NCI-H524 treated with DMSO at 0.1 percent for 48 hours (cell line): ENCODE measurements around the gene SF3B3.

Experiments used
- DNase-seq: peaks from one replicate; lab custom pipeline; 2025; lab: John Stamatoyannopoulos, UW

SF3B3 gene

GRCh38 chr16:70523743-70524398, at the start of gene SF3B3:
TSS of gene SF3B3 (plus strand) at chr16:70523816. CDS start at chr16:70526657, 2,841 bp downstream.
- peak; percentile 83 for DNase-seq

GRCh38 chr16:70474320-70475053, 49.1 kb upstream of the SF3B3 start:
- DNase-seq = no peak

GRCh38 chr16:70475054-70475871, 48.4 kb upstream of the SF3B3 start:
- DNase-seq = no peak

DNA sequence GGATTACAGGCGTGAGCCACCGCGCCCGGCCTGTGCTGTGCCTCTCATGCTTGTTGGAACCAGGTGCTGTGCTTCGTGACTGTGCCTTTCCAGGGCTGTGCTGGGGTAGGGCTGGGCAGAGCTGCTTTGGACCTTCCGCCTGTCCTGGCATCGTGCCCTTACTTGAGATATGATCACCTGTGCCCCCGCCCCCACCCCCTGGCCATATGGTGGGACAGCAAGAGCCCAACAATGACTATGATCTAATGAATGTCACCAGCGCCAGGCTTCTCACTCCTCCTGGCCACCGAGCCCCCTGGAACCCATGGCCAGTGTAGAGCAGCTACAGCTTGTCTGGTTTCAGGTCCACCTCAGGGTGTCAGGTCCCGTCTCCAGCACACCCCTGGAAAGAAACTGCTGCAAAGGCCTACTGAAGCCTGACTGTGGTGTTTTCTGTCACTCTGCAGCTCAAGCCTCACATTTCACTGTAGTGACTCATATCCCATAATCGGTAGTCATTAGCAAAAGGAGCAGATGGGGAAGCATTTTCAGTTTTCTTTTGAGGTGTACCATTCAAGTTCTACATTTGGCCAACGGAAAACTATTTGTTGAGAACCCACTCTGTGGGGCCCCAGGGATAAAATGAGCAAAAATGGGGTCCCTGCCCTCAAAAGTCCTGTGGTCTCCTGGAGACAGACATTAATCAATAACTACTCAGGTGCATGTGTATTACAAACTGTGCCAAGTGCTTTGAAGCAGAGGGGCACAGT, 47.2 kb upstream of the SF3B3 start:
- DNase-seq = peak; percentile 85

DNA sequence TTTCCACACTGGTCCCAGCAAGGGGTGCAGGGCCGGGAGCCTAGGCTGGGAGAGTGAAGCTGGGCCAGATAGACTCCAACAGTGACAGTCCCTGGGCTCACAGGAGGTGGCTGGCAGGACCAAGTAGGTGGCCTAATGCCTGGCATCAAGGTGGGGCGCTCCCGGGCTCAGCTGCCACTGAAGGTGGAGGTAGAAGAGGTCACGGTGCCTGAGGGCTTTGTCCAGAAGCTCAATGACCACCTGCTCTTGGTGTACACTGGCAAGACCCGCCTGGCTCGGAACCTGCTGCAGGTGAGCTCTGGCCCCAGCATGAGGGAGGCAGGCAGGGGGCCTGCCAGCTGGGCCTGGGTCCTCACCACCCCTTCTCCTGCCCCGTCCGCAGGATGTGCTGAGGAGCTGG, 45.4 kb upstream of the SF3B3 start:
- DNase-seq = no peak

- no peak for DNase-seq
Measured at GRCh38 chr16:70478912-70479341, 44.7 kb upstream of the SF3B3 start.

- DNase-seq = peak; percentile 45
Measured at GRCh38 chr16:70480127-70481105, 43.2 kb upstream of the SF3B3 start.

- DNase-seq = no peak
Measured at GRCh38 chr16:70481929-70482536, 41.6 kb upstream of the SF3B3 start.

DNA sequence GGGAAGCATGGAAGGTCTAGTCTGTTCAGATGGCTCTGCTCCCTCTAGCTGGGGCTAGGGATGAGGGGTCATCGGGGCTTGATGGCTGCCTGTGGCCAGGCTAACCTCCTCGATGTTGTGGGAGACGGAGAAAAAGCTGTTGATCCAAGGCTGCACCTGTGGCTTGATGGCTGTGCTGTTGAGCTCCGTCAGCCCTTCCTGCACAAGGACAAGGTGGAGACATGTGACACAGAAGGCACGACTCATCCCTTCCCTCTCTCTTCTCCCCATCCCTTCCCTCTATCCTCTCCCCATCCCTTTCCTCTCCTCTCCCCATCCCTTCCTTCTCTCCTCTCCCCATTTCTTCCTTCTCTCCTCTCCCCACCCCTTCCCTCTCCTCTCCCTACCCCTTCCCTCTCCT, 41.0 kb upstream of the SF3B3 start:
- no peak for DNase-seq

DNA sequence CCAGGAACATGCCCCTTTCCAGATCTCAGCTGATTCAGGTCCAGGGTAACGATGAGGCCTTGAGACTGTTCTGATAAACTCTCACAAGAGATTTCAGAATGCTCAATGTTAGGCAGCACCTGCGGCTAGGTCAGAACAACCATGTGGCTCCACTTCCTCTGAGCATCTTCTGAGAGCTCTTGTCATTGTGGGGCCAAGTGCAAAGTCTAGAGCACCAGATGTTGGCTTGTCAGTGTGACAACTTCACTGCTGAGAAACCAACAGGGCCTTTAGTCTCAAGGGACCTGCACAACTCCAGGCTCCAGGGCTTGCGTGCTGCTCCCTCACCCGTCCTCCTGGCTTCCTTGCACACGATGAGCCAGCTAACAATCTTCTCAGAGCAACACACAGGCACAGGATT, 40.2 kb upstream of the SF3B3 start:
- DNase-seq = peak; percentile 89

DNA sequence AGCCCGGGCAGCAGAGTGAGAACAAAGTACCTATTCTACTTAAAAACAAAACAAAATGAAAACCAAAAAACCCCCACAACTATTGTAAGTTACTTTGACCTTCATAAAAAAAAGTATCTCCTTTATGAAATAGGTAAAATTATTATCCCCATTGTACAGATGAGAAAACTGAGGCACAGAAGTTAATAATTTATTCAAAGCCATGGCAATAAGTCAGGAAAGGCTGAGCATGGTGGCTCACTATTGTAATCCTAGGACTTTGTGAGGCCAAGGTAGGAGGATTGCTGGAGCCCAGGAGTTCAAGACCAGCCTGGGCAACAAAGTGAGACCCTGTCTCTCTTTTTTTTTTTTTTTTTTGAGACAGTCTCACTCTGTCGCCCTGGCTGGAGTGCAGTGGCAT, 38.7 kb upstream of the SF3B3 start:
- DNase-seq = no peak

DNA sequence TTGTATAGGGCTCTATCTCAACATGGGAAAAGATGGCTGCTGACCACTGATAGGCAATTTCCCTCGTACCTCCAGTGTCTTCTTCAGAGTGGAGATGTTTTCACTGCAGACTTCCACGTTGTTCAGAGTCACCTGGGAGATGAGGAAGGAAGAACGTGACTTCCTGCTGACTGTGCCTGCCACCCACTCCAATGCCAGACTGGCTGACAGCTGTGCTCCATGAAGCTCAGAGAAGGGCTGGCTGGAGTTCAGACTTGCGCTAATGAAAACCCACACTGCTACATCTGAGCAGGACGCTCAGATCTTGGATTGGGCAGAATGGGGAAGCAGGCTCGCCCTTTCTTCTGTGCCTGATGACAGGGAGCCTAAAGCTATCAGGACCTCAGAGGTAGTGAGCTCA, 33.4 kb upstream of the SF3B3 start:
- DNase-seq = peak; percentile 41

- DNase-seq = no peak
Measured at GRCh38 chr16:70493802-70494201, 29.8 kb upstream of the SF3B3 start.

DNA sequence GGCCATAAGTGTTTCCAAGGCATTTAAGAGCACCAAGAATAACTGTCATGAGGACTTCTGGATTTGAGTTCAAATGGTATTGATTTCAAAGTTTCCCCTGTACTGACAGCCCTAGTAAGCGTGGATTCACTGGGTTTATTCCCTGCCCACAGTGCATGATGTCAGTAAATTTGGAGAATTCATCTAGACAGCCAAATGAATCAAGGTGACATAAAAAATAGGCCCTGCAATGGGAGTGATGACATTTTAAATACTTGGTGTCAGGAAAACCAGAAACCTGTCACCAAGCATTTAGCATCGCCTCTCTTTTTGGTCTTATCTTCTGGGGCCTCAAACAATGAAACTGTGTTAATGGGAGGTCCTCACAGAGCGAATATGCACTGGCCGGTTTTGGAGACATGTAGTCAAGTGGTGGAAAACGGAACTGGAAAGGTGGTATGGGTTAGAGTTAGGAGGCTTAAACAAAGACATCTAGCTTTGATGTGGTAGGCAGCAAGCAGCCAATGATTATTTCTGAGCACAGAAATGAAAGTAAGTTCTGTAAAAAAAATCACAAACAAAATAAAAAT, 29.3 kb upstream of the SF3B3 start:
- no peak for DNase-seq

GRCh38 chr16:70494777-70495176, 28.8 kb upstream of the SF3B3 start:
- DNase-seq = no peak

- peak; percentile 97 for DNase-seq
Measured at GRCh38 chr16:70495425-70496182, 28.0 kb upstream of the SF3B3 start.

DNA sequence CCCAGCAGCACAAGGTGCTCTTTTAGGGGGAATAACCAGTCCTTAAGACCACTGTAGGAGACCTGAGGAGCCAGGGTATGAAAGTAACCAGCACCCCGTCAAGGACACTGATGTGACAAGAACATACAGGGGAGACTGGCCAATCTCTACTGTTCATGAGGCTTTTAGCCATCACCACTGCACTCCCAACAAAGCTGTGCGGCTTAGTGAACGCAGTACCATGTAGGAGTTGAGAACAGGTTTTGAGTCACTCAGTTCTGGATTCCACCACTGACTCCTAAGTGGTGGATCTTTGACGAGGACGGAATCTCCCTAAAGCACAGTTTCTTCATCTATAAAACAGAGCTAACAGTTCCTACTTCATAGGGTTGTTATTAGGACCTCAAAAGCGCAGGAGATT, 27.1 kb upstream of the SF3B3 start:
- no peak for DNase-seq

DNA sequence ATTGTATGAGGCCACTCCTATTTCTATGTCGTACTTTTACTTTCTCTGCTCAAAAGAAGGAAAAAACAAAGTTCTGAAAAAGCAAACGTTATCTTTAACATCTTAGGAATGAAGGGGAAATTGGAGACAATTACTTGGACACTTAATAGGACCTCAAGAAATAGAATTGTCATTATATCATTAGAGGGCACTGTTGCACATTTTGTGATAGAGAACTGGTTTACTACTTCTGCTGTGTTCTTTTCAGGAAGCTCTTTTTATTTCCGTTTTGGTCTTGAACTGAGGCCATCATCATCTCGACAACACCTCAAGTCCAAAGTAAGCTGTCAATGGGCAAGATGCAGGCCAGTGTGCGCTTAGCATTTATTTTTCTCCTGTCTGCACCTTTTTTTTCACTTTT, 14.9 kb upstream of the SF3B3 start:
- no peak for DNase-seq

DNA sequence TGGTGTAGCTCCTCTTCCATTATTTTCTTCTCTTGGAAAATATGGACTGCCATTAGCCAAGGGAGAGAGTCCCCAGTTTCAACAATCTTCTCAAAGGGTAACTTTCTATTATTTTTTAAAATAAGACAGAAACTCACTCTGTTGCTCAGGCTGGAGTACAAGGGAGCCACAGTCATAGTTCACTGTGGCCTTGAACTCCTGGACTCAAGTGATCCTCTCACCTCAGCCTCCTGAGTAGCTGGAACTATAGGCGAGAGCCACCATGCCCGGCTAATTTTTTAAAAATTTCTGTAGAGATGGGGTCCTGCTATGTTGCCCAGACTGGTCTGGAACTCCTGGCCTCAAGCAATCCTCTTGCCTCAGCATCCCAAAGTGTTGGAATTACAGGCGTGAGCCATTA, 13.4 kb upstream of the SF3B3 start:
- no peak for DNase-seq
